ENCODE data around the gene DAZAP2.

DNA sequence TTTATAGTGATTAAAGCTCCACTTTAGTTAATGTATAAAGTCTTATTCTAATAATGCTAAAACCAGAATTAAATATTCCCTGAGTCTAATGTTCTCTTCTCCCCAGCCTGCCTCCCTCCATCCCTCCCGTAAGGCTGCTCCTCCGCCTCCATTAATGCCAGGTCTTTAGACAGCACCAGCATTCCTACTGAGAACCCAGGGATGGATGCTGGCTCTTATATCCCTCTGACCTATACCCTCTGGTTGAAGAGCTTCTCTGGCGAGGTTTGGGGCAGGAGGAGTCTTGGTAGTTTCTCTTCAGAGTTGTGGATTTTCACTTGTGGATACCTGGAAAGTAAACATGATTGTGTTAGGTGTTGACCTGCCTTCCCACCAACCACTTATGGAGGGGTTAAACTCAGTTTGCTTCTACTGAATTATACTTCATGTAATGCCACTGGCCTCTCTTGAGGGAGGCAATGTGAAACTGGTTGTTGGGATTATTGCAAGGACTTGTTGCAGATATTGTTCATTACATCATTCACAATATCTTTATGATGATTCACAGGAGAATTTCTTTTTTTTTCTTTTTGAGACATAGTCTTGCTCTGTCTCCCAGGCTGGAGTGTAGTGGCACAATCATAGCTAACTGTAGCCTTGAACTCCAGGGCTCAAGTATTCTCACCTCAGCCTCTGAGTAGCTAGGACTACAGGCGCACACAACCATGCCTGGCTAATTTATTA, 42.7 kb downstream of the DAZAP2 start:
- TF ChIP-seq EZH2 (IDR thresholded peaks at IDR 0.05; ENCODE audit: low read length, unreplicated experiment): no peak
- no peak for TF ChIP-seq CTCF (conservative IDR thresholded peaks at IDR 0.05; ENCODE audit: low read depth, low read length)

Data from PC-3 (cell line).